Measurements from ENCODE around the gene THSD4.

DNA sequence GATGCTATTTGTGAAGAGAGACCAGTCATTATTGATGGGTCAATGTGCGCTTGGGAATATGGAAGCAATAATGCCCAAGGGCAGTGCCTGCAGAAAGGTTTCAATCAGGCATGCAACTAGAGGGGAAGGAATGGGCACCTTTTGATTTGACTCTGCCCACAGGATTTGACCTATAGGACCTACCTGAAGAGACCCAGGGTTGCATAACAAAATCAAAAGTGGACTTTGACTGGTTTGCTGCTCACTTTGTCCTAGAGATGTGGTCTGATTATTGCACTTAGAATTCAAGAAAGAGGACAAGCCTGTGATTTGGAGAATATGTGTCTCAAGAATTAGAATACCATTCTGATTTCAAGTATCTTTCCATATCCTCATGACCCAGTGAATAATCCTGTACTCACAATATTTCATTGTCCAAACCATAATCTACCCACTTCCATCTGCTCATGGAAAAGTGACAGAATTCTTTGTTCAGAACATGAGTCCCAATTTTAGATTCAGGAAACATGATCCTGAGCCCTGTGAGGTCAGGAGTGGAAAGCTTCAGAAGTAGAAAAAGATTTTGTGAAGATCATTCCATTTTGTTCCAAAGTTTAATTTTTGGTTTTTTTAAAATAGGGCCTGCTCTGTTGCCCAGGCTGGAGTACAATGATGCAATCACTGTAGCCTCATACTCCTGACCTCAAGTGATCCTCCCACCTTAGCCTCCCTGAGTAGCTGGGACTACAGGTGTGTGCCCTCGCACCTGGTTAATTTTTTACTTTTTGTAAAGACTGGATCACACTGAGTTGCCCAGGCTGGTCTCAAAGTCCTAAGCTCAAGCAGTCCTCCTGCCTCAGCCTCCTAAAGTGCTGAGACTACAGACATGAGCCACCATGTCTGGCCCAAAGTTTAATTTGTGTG lies 543.8 kb downstream of the THSD4 start:
- TF ChIP-seq, protein P1, sequence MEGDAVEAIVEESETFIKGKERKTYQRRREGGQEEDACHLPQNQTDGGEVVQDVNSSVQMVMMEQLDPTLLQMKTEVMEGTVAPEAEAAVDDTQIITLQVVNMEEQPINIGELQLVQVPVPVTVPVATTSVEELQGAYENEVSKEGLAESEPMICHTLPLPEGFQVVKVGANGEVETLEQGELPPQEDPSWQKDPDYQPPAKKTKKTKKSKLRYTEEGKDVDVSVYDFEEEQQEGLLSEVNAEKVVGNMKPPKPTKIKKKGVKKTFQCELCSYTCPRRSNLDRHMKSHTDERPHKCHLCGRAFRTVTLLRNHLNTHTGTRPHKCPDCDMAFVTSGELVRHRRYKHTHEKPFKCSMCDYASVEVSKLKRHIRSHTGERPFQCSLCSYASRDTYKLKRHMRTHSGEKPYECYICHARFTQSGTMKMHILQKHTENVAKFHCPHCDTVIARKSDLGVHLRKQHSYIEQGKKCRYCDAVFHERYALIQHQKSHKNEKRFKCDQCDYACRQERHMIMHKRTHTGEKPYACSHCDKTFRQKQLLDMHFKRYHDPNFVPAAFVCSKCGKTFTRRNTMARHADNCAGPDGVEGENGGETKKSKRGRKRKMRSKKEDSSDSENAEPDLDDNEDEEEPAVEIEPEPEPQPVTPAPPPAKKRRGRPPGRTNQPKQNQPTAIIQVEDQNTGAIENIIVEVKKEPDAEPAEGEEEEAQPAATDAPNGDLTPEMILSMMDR (IDR thresholded peaks at IDR 0.05), result no peak
- TF ChIP-seq POLR2A (IDR thresholded peaks at IDR 0.05), result no peak

Measured in suprapubic skin (tissue), 3 donors.